H1 (cell line): ENCODE measurements around the gene MIER1. TPM values are rescaled to one million over a fixed set of nuclear protein-coding genes. Genes with fewer than 3 reads are reported as not detected.

Experiments
- CTCF ChIA-PET: fragments of 300-600 bp; sonication (Branson Sonifier 250); formaldehyde crosslinking; loops from one replicate; lab custom pipeline; 2021; ENCODE audit not compliant: partially characterized antibody; lab: Charles Lee
- POLR2A ChIA-PET: fragments of 300-600 bp; sonication (Branson Sonifier 250); formaldehyde crosslinking; loops from one replicate; lab custom pipeline; 2021; ENCODE audit warnings: inconsistent platforms; ENCODE audit not compliant: partially characterized antibody; lab: Charles Lee
- DNase-seq, 2 experiments: peaks; one replicate each; pipeline versions ENCODE4 v3.0.0 to v3.0.0-alpha.2; 2010 to 2022; ENCODE audit warnings: low spot score in 2 of 2, low read depth in 1 of 2, mixed read lengths in 1 of 2
- FAIRE-seq: peaks from 2 replicates; lab custom pipeline; 2011; peaks lifted over from hg19 to GRCh38; lab: Jason Lieb, UNC
- H2AFZ ChIP-seq: 2 replicates; pipeline ENCODE4 v1.8.1; 2012; ENCODE audit warnings: low read length, inconsistent platforms
- H2AK5ac ChIP-seq: 2 replicates; pipeline ENCODE4 v1.6.1; 2013; ENCODE audit warnings: low read depth, low read length
- H2BK120ac ChIP-seq: replicated peaks from 2 replicates; pipeline ENCODE3; 2013; ENCODE audit warnings: low read depth, low read length, inconsistent platforms
- H2BK12ac ChIP-seq: 2 replicates; pipeline ENCODE4 v1.6.1; 2013; ENCODE audit warnings: low read depth, low read length
- H2BK15ac ChIP-seq: 2 replicates; pipeline ENCODE4 v1.6.1; 2013; ENCODE audit warnings: low read length
- H2BK20ac ChIP-seq: 2 replicates; pipeline ENCODE4 v1.6.1; 2013; ENCODE audit warnings: low read length
- H2BK5ac ChIP-seq: 2 replicates; pipeline ENCODE4 v1.6.1; 2013; ENCODE audit warnings: low read depth, low read length
- H3K14ac ChIP-seq: 2 replicates; pipeline ENCODE4 v1.6.1; 2013; ENCODE audit warnings: inconsistent platforms; ENCODE audit not compliant: insufficient read length
- H3K18ac ChIP-seq: 2 replicates; pipeline ENCODE4 v1.6.1; 2013; ENCODE audit warnings: low read length; ENCODE audit errors: extremely low read depth
- H3K23ac ChIP-seq: 2 replicates; pipeline ENCODE4 v1.6.1; 2013; ENCODE audit warnings: inconsistent platforms; ENCODE audit not compliant: insufficient read length
- H3K23me2 ChIP-seq: 2 replicates; pipeline ENCODE4 v1.6.1; 2013; ENCODE audit warnings: low read depth, low read length
- H3K27ac ChIP-seq: 2 replicates; pipeline ENCODE4 v1.6.1; 2011; ENCODE audit warnings: low read depth, low read length, inconsistent platforms
- H3K27me3 ChIP-seq, 4 experiments: replicated peaks in 1 of 4; 1 replicate in 1 of 4; 2 replicates in 3 of 4; pipeline versions ENCODE4 v1.6.1 to v1.8.1; 2011 to 2013; ENCODE audit warnings: low read length in 3 of 4, mild to moderate bottlenecking in 3 of 4, inconsistent platforms in 2 of 4, mixed read lengths in 2 of 4, moderate library complexity in 1 of 4; ENCODE audit not compliant: control insufficient read depth in 3 of 4, insufficient read depth in 3 of 4; ENCODE audit errors: extremely low read depth in 1 of 4
- H3K36me3 ChIP-seq, 4 experiments: 2 replicates each; pipeline versions ENCODE4 v1.6.1 to v1.8.1; 2011 to 2013; ENCODE audit warnings: mild to moderate bottlenecking in 4 of 4, low read length in 3 of 4, moderate library complexity in 2 of 4, control low read depth in 1 of 4, inconsistent platforms in 1 of 4; ENCODE audit not compliant: insufficient read depth in 4 of 4, control insufficient read depth in 2 of 4
- H3K4ac ChIP-seq: replicated peaks from 2 replicates; pipeline ENCODE3; 2013; ENCODE audit warnings: low read length, low read depth, mixed read lengths, inconsistent platforms; ENCODE audit not compliant: insufficient read length
- H3K4me1 ChIP-seq, 4 experiments: replicated peaks in 1 of 4; 1 replicate in 1 of 4; 2 replicates in 3 of 4; pipeline versions ENCODE4 v1.6.1 to v1.8.1; 2011 to 2013; ENCODE audit warnings: low read length in 3 of 4, inconsistent platforms in 2 of 4, mixed read lengths in 1 of 4; ENCODE audit not compliant: insufficient read depth in 4 of 4, control insufficient read depth in 3 of 4
- H3K4me2 ChIP-seq, 2 experiments: 2 replicates each; pipeline versions ENCODE4 v1.6.1 to v1.8.1; 2011 to 2013; ENCODE audit warnings: low read depth in 2 of 2, low read length in 2 of 2, control low read depth in 1 of 2, inconsistent platforms in 1 of 2, mild to moderate bottlenecking in 1 of 2; ENCODE audit not compliant: insufficient read depth in 1 of 2
- H3K4me3 ChIP-seq, 4 experiments: fragments of 200-600, 300-600 bp in 1 of 4; sonication (generic), shearing (Covaris generic), sonication (Bioruptor Twin) in 1 of 4; 2 replicates each; pipeline versions ENCODE4 v1.5.1 to v1.8.1; 2011 to 2016; ENCODE audit warnings: low read length in 4 of 4, low read depth in 3 of 4, control low read depth in 2 of 4, inconsistent platforms in 2 of 4, mild to moderate bottlenecking in 2 of 4, mixed read lengths in 1 of 4, moderate library complexity in 1 of 4; ENCODE audit not compliant: insufficient read depth in 2 of 4; ENCODE audit errors: extremely low read depth in 1 of 4
- H3K56ac ChIP-seq: replicated peaks from 2 replicates; pipeline ENCODE3; 2013; ENCODE audit warnings: low read depth, mild to moderate bottlenecking, mixed read lengths, low read length, inconsistent platforms; ENCODE audit not compliant: insufficient read length
- H3K79me1 ChIP-seq: 2 replicates; pipeline ENCODE4 v1.6.1; 2013; ENCODE audit warnings: low read depth, low read length, control low read depth
- H3K79me2 ChIP-seq, 2 experiments: 2 replicates each; pipeline versions ENCODE4 v1.6.1 to v1.8.1; 2012 to 2013; ENCODE audit warnings: low read length in 2 of 2, mild to moderate bottlenecking in 2 of 2, inconsistent platforms in 1 of 2; ENCODE audit not compliant: insufficient read depth in 2 of 2, control insufficient read depth in 1 of 2
- H3K9ac ChIP-seq, 4 experiments: replicated peaks in 1 of 4; 1 replicate in 1 of 4; 2 replicates in 3 of 4; pipeline versions ENCODE4 v1.6.1 to v1.8.1; 2011 to 2013; ENCODE audit warnings: low read depth in 3 of 4, low read length in 3 of 4, control low read depth in 2 of 4, mild to moderate bottlenecking in 2 of 4, moderate library complexity in 2 of 4, inconsistent platforms in 1 of 4; ENCODE audit errors: extremely low read depth in 1 of 4
- H3K9me3 ChIP-seq, 2 experiments: 2 replicates each; pipeline versions ENCODE4 v1.6.1 to v1.8.1; 2012 to 2013; ENCODE audit warnings: mild to moderate bottlenecking in 2 of 2, moderate library complexity in 2 of 2, control low read depth in 1 of 2, inconsistent platforms in 1 of 2, low read depth in 1 of 2, low read length in 1 of 2, mixed read lengths in 1 of 2; ENCODE audit not compliant: insufficient read depth in 2 of 2
- H4K20me1 ChIP-seq, 2 experiments: replicated peaks in 1 of 2; 2 replicates each; pipeline versions ENCODE3 to v1.8.1; 2011 to 2013; ENCODE audit warnings: inconsistent platforms in 2 of 2, low read length in 2 of 2, mild to moderate bottlenecking in 1 of 2; ENCODE audit not compliant: insufficient read depth in 2 of 2, control insufficient read depth in 1 of 2
- H4K5ac ChIP-seq: 2 replicates; pipeline ENCODE4 v1.6.1; 2013; ENCODE audit warnings: low read length, low read depth, mixed read lengths, inconsistent platforms; ENCODE audit not compliant: insufficient read length
- H4K8ac ChIP-seq: 2 replicates; pipeline ENCODE4 v1.8.0; 2013; ENCODE audit warnings: mild to moderate bottlenecking, moderate library complexity, low read length, inconsistent platforms; ENCODE audit not compliant: insufficient read depth; ENCODE audit errors: extremely low read depth
- H4K91ac ChIP-seq: replicated peaks from 2 replicates; pipeline ENCODE3; 2013; ENCODE audit warnings: low read length, mixed read lengths, inconsistent platforms; ENCODE audit not compliant: insufficient read length
- BACH1 ChIP-seq: IDR thresholded peaks from 2 replicates; pipeline ENCODE4 v1.6.1; 2012; ENCODE audit warnings: low read length, improper control_type of control experiment
- CBX5 ChIP-seq: fragments of 300-800, 300-1000 bp; sonication (generic); IDR thresholded peaks from 2 replicates; pipeline ENCODE4 v1.7.1; 2016; ENCODE audit warnings: antibody characterized with exemption, low read length, low read depth
- FOSL1 ChIP-seq: IDR thresholded peaks from 2 replicates; pipeline ENCODE4 v1.6.1; 2011; ENCODE audit warnings: mild to moderate bottlenecking, low read depth, low read length, moderate library complexity; ENCODE audit not compliant: insufficient read depth
- HDAC2 ChIP-seq, 2 experiments: fragments of 300-600 bp in 1 of 2; sonication (generic) in 1 of 2; IDR thresholded peaks; 2 replicates each; pipeline ENCODE4 v1.6.1; 2011 to 2012; ENCODE audit warnings: low read depth in 2 of 2, low read length in 2 of 2, mild to moderate bottlenecking in 2 of 2, moderate library complexity in 2 of 2, borderline replicate concordance in 1 of 2, inconsistent platforms in 1 of 2
- KDM1A ChIP-seq: fragments of 200-600, 300-600 bp; sonication (generic); IDR thresholded peaks from 2 replicates; pipeline ENCODE4 v1.7.1; 2016; ENCODE audit warnings: mild to moderate bottlenecking, low read length, borderline replicate concordance
- KDM5A ChIP-seq: fragments of 200-600 bp; IDR thresholded peaks from 2 replicates; pipeline ENCODE4 v1.7.1; 2012; ENCODE audit warnings: mild to moderate bottlenecking, low read length, inconsistent platforms, mixed read lengths
- RFX5 ChIP-seq: IDR thresholded peaks from 2 replicates; pipeline ENCODE4 v1.6.1; 2011; ENCODE audit warnings: low read depth, low read length, improper control_type of control experiment, borderline replicate concordance
- RXRA ChIP-seq: IDR thresholded peaks from 2 replicates; pipeline ENCODE4 v1.6.1; 2011; ENCODE audit warnings: low read depth, mild to moderate bottlenecking, low read length, moderate library complexity; ENCODE audit not compliant: insufficient read depth
- SAP30 ChIP-seq: fragments of 300-600 bp; sonication (generic); IDR thresholded peaks from 2 replicates; pipeline ENCODE4 v1.7.1; 2012; ENCODE audit warnings: low read length, moderate library complexity, mild to moderate bottlenecking, inconsistent platforms; ENCODE audit not compliant: insufficient read depth, insufficient replicate concordance
- SIRT6 ChIP-seq: IDR thresholded peaks from one replicate; pipeline ENCODE4 v1.7.1; 2012; ENCODE audit warnings: low read length, inconsistent platforms
- YY1 ChIP-seq: IDR thresholded peaks from 2 replicates; pipeline ENCODE4 v1.6.1; 2011; ENCODE audit warnings: low read depth, mild to moderate bottlenecking, low read length
- WGBS, 2 experiments: shearing (Covaris generic) in 1 of 2; methylation state at CpG; one replicate each; pipeline versions ENCODE4 v1.1.6 to v1.1.7; 2013 to 2015; ENCODE audit warnings: low lambda C conversion rate in 2 of 2, mixed read lengths in 2 of 2, inconsistent platforms in 1 of 2, low coverage in 1 of 2, missing lambda C conversion rate in 1 of 2; ENCODE audit not compliant: insufficient replicate concordance in 2 of 2, insufficient coverage in 1 of 2, insufficient read length in 1 of 2; ENCODE audit errors: extremely low coverage in 1 of 2, missing lambda C conversion rate in 1 of 2; 5-methylcytosine and 5-hydroxymethylcytosine counted together
- polyA plus RNA-seq, 7 experiments: library from polyadenylated mRNA; depleted of rRNA in 3 of 7; stranded (reverse) in 5 of 7; unstranded in 2 of 7; fragments of >200 nt in 5 of 7; fragments of 200-250 nt in 2 of 7; gene quantifications; 1 replicate in 5 of 7; 2 replicates in 1 of 7; 4 replicates in 1 of 7; pipeline versions ENCODE4 v1.2.1 to v1.2.3, GENCODE V29; 2011 to 2013; ENCODE audit warnings: missing spikeins in 2 of 7, mixed read lengths in 2 of 7
- total RNA-seq: library from RNA; stranded (reverse); fragmentation: NEBNext Ultra II Directional; extraction: Animal tissue kit (Norgen Biotek cat#: 25700); gene quantifications from 2 replicates; pipeline ENCODE4 v1.2.1, GENCODE V29; 2021
- TF ChIP-seq, protein P1 (sequence below): IDR thresholded peaks from 2 replicates; pipeline ENCODE4 v1.6.1; 2011; ENCODE audit warnings: low read depth, mild to moderate bottlenecking, low read length; ENCODE audit not compliant: insufficient read depth

Gene MIER1
- total and polyA plus RNA-seq, 2 of the 8 experiments (the other 6 are each of a cell fraction or from before 2014, with no cell fraction given), result 5.2 to 33.5 TPM

DNA sequence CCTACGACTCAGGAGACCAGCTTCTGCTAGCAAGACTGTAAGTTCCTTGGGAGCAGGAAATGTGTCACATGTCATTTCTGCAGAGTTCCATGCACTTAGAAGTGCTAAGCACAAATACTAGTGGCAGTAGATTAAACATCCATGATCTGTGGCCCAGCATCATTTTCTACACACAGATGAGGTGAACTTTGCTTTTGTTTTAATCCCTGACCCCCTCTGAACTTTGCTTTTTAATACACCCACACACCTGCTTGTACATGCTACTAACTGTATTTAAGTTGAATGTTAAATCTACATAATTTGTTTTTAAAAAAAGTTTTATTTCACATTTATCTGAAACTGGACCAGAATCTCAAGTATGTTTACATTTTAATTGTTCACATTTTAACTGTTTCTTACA is 104.7 kb downstream of the MIER1 start:
- WGBS, 2 experiments, result 95% methylated on average over 1 of the region's 1 CpG; no CpG with 5 or more reads in 1 of the 2 experiments
- no peak overlapping the region for H2AFZ ChIP-seq

More for the DNA sequence above, 104.7 kb downstream of the MIER1 start:
- H3K27me3 ChIP-seq, result no peaks in the 10 kb centered on the region
- H3K4ac ChIP-seq, result no peak overlapping the region
- H3K18ac ChIP-seq, result no peak overlapping the region
- no peak overlapping the region for H3K4me2 ChIP-seq
- no peak overlapping the region for H2BK5ac ChIP-seq
- H2BK12ac ChIP-seq, result no peak overlapping the region
- no peak overlapping the region for H2BK120ac ChIP-seq
- no peak for DNase-seq
- H4K20me1 ChIP-seq, result no peaks in the 10 kb centered on the region
- H3K27ac ChIP-seq, result no peak overlapping the region
- H3K14ac ChIP-seq, result no peak overlapping the region
- no peaks in the 10 kb centered on the region for H3K4me1 ChIP-seq
- no peak overlapping the region for H3K4me3 ChIP-seq
- H3K56ac ChIP-seq, result no peak overlapping the region
- no peak overlapping the region for H4K5ac ChIP-seq
- no peaks in the 10 kb centered on the region for H3K9me3 ChIP-seq
- no peak overlapping the region for H2BK20ac ChIP-seq
- H3K23ac ChIP-seq, result no peak overlapping the region
- H3K79me1 ChIP-seq, result no peaks in the 10 kb centered on the region
- ChIA-PET CTCF (interaction anchor here (0.6 to 2.5 kb wide), 4 partner anchors 33 to 1059 kb away, joined by 3 to 9 read pairs (median 4); no protein-coding TSS in a partner anchor), POLR2A (no interaction called here)
- no peak for FAIRE-seq
- no peak overlapping the region for H2AK5ac ChIP-seq
- H2BK15ac ChIP-seq, result no peak overlapping the region
- no peaks in the 10 kb centered on the region for H3K36me3 ChIP-seq
- H3K9ac ChIP-seq, result no peak overlapping the region
- no peaks in the 10 kb centered on the region for H3K23me2 ChIP-seq
- no peak overlapping the region for H4K91ac ChIP-seq
- TF ChIP-seq BACH1 (no peak), KDM5A (no peak), CBX5 (no peak), SIRT6 (no peak), HDAC2 (IDR thresholded peaks at IDR 0.05; ENCODE audit: borderline replicate concordance in 1 of 2, low read depth in 2 of 2, low read length in 2 of 2) (no peak), KDM1A (no peak), YY1 (no peak), SAP30 (no peak), RXRA (no peak), FOSL1 (no peak), RFX5 (no peak)
- TF ChIP-seq, protein P1, sequence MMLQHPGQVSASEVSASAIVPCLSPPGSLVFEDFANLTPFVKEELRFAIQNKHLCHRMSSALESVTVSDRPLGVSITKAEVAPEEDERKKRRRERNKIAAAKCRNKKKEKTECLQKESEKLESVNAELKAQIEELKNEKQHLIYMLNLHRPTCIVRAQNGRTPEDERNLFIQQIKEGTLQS, result no peak
- H4K8ac ChIP-seq, result no peak overlapping the region
- no peaks in the 10 kb centered on the region for H3K79me2 ChIP-seq
